ES-I3 (cell line): Measurements from ENCODE around the gene LMF1.

Experiments
- H3K36me3 ChIP-seq: 2 replicates; pipeline ENCODE4 v1.6.1; 2013; ENCODE audit warnings: mild to moderate bottlenecking, low read length, control low read depth, moderate library complexity; ENCODE audit not compliant: insufficient read depth
- H3K4me1 ChIP-seq: 2 replicates; pipeline ENCODE4 v1.6.1; 2013; ENCODE audit warnings: mild to moderate bottlenecking, control low read depth, low read length; ENCODE audit not compliant: insufficient read depth
- H3K9ac ChIP-seq: 2 replicates; pipeline ENCODE4 v1.6.1; 2013; ENCODE audit warnings: low read depth, mild to moderate bottlenecking, low read length, moderate library complexity
- H3K9me3 ChIP-seq: 2 replicates; pipeline ENCODE4 v1.6.1; 2013; ENCODE audit warnings: mild to moderate bottlenecking, low read length, moderate library complexity; ENCODE audit not compliant: control insufficient read depth, insufficient read depth

Gene LMF1

DNA sequence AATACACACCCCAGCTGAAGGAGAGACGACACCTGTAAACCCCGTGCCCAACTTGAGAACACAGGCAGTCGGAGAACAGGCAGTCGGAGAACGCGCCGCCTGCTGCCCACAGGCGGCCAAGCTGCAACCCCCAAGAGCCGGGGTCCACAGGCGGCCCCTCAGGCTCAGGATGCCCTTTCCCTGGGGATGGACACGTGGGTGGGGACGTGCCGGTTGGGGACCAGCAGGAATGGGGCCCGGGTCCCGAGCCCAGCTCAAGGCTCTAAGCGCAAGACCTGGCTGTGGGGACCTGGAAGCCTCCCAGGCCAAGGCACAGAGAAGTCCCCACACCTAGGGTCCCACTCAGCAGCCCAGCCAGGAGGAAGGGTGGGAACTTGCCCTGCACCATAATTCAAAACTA lies 90.8 kb downstream of the LMF1 start:
- no peaks in the 10 kb centered on the region for H3K36me3 ChIP-seq
- H3K4me1 ChIP-seq: no peaks in the 10 kb centered on the region
- peaks cover 6% of the 10 kb centered on the region; the same call in 1 of the 2 replicates for H3K9me3 ChIP-seq
- no peak overlapping the region for H3K9ac ChIP-seq

DNA sequence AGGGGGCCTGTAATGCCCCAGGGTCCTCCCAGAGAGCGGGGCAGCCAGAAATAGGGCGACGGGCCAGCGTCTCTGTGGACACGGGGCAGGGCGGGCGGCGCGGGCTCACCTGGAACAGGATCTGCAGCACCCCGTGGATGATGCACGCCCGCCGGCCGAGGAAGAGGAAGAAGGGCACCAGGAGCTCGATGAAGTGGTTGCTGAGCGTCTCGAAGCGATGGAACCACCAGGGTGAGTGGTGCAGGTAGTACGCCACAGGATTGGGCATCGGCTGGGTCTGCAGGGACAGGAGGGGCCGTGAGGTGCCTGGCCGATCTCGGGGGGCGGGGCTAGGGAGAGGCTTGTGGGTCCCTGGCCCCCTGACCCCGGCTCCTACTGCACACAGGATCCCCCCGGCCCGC lies 91.3 kb downstream of the LMF1 start:
- H3K36me3 ChIP-seq: no peaks in the 10 kb centered on the region
- no peak overlapping the region for H3K9ac ChIP-seq
- H3K4me1 ChIP-seq: no peaks in the 10 kb centered on the region
- H3K9me3 ChIP-seq: peaks cover 6% of the 10 kb centered on the region; the same call in 1 of the 2 replicates

DNA sequence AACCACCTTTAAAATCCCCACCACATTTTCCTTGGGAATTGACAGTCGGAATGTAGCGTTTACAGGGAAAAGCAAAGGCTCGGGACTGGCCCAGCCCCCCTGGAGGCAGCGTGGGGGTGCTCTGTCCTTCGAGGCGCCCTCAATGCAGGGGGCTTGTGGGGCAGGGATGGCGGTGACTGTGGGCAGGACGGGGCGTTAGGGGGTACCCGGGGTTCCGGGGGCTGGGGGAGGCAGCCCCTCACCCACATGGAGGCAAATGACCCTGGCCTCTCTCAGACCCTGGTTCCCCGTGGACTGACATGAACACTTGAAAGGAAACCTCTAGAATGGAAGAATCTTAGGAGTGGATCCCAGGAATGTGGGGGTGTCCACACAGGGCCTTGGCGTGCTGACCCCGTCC lies 91.9 kb downstream of the LMF1 start:
- Histone ChIP-seq H3K4me1 (no peaks in the 10 kb centered on the region), H3K9me3 (peaks cover under 1% of the 10 kb centered on the region; the same call in 1 of the 2 replicates), H3K9ac (no peak overlapping the region), H3K36me3 (no peaks in the 10 kb centered on the region)

DNA sequence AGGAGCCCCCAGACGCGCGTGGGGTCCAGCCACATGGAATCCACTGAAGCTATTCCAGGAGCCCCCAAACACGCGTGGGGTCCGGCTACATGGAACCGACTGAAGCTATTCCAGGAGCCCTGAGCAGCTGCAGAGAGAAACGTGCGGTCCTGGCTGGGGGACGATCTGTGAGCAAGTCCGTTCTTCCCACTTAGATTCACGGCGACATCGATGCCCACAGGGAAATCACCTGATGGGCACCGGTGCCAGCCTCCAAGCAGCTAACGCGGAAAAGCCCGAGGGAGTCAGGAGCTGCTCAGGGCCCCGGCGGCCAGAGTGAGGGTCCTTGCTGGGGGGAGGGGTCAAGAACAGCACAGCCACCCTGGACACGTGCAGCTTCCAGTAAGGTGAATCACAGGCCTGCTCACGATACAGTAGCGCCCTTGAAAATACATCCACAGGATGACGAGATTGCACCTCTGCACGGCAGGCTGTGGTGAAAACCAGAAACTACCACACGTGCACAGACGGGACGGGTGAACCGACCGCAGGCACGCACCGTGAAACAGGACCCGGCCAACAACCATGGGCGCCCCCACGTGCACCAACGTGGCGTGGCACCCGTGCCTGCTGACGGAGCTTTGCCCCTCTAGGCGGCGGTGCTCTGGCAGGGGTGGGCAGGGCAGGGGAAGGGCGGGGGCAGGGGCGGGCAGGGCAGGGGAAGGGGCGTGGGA lies 92.6 kb downstream of the LMF1 start:
- Histone ChIP-seq H3K36me3 (no peaks in the 10 kb centered on the region), H3K9me3 (no peaks in the 10 kb centered on the region), H3K9ac (no peak overlapping the region), H3K4me1 (no peaks in the 10 kb centered on the region)

DNA sequence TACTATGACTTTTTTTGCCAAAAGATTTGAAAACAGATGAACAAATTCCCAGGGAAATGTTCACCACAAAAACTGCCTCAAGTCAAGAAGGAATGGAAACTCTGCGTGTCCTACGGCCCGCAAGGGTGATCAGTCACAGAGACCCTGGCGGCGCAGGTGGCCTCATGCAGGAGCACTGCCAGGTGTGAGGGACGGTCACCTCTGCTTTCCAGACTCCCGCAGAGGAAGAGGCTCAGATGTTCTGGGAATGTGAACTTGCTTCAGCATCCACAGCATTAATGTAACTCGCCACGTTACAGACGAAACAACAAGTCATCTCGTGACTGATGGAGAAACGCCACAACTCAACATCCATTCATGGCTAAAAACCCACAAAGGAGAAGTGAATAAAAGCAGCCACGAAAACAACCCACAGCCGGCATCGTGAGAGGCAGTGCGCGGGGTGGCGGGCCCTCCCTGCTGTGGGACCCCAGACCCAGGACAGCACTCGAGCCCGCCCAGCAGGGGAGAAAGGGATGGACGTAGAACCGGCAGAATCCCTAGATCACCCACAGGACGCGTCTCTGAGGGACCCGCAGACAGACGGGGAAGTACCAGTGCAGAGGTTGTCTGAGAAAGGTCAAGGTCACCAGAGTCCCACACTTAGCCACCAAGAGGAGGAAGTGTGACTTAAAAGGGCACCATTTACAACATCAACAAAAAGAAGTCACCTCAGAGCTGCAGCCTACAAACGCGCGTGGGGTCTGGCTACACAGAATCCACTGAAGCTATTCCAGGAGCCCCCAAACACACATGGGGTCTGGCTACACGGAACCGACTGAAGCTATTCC lies 93.3 kb downstream of the LMF1 start:
- H3K9me3 ChIP-seq: no peaks in the 10 kb centered on the region
- no peak overlapping the region for H3K9ac ChIP-seq
- no peaks in the 10 kb centered on the region for H3K36me3 ChIP-seq
- H3K4me1 ChIP-seq: no peaks in the 10 kb centered on the region

DNA sequence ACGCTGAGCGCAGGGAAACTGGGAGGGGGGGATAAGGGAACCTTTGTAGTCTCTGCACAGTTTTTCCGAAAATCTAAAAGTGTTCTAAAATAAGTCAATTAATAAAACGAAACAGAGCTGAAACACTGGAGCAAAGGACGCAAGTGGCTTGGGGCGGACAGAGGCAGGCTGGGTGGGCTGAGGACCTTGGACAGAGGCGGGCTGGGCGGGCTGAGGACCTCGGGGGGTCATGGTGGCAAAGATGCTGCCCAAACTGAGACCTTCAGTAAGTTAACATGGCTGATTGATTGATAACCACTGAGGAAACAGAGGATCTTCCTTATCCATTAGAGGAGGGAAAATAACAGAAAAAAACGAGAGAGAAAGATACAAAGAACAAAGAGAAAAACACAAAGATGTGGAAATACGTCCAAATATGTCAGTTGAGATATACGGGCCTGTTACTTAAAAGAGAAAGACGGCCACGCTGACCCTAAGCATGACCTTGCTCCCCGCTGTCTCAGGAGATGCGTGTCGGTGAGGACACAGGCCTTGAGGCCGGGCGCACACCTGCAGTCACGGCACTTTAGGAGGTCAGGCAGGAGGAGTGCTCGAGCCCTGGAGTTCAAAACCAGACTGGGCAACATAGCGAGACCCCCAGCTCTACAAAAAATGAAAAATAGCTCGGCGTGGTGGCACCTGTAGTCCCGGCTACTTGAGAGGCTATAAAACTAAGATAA lies 94.1 kb downstream of the LMF1 start:
- Histone ChIP-seq H3K9ac (no peak overlapping the region), H3K4me1 (no peaks in the 10 kb centered on the region), H3K9me3 (no peaks in the 10 kb centered on the region), H3K36me3 (no peaks in the 10 kb centered on the region)

DNA sequence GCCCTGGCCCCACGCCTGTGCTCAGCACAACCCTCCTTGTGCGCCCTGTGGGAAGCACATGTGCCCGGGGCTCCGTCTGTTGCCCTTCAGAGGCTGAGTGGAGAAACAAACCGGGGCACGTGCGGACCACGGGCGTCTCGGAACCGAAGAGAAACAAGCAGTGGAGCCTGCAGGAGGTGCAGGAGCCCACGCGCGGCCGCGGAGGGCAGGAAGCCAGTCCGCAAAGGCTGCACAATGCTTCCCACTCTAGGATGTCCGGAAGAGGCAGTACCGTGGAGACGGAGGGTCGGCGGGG lies 94.8 kb downstream of the LMF1 start:
- Histone ChIP-seq H3K9me3 (no peaks in the 10 kb centered on the region), H3K4me1 (no peaks in the 10 kb centered on the region), H3K36me3 (no peaks in the 10 kb centered on the region), H3K9ac (no peak overlapping the region)

DNA sequence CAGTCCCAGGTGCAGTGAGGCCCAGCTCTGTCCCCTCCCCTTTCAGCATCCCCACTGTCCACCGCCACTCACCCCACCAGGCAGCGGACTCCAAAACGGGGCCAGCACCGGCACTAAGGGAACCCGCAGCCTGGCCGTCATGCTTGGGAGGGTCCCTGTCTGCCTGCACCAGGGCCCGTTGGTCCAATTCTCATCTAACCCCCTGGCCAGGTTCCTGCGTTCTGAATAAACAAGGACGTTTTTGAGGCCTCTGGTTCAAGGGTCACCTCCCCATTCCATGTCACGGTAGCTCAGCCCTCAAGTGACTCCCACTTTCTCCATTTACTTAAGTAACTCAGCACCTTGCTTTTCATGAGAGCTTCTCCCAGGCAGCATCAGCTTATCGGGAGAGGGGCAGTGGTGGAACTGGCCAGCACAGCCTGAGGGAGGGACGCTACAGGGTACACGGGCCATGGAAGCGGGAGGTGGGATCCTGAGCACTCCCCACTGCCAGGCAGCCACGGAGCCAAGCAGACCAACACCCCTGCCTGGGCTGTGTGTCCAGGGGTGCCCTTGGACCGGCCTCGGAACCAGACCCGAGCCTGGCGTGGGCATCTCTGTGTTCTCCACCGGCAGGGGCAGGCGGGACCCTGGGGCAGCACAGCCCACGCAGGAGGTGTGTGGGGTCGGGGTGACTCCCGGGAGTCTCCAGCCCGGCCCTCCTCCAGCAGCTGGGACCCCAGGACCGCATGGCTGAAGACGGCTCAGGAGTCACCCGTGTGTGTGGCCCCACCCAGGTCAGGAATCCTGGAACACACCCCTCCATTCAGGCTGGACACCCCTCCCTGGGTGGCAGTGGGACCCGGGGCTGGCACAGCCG lies 95.4 kb downstream of the LMF1 start:
- Histone ChIP-seq H3K9ac (no peak overlapping the region), H3K4me1 (no peaks in the 10 kb centered on the region), H3K9me3 (no peaks in the 10 kb centered on the region), H3K36me3 (no peaks in the 10 kb centered on the region)

DNA sequence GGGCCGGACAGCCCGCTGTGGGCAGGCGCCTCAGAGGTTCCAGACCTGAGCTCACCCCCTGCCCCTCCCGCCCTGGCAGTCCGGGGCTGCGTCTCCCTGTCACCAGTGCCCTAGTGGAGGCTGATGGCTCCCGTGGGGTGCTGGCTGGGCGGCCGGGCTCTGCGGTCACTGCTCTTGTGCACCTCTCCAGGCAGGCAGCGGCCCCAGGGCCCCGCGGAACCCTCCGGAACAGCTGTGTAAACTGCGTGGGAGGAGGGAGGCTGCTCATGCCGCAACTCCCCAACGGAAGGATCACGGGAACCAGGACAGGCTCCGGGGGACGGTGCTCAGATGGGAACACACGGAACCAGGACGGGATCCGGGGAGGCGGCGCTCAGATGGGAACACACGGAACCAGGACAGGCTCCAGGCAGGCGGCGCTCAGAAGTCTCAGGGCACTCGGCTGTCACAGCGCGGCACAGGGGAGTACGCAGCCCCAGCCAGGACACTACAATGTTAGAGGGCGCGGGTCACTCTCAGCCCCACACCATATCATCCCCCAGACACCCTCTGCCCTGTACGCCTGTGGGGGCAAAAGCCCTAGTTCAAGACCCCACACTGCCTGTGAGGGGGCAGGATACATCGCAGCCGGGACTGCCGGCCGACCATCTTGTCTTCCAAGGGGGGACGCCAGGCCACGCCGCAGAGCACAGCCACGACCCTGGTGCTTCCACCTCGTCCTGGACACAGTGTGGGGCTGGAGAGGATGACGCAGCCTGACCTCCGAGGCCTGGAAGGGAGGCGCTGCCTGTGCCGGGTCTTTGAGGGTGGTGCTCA lies 96.2 kb downstream of the LMF1 start:
- Histone ChIP-seq H3K4me1 (no peaks in the 10 kb centered on the region), H3K9ac (no peak overlapping the region), H3K36me3 (no peaks in the 10 kb centered on the region), H3K9me3 (no peaks in the 10 kb centered on the region)

DNA sequence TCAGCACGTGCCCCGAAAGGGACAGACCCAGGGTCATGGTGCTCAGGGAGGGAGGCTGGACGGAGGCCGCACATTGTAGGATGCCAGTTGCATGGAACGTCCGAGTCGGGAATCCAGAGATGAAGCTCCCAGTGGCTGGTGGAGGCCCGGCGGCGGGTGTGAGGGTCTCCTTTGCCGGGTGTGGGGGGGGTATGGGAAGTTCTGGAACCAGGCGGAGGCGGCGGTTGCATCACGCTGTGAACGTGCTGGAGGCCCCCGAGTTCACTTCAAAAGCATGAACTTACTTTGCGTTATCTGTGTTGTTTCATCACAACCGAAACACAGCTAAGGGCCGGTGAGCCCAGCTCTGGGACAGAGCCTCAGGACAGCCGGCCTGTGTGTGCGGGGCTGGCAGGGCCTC lies 96.9 kb downstream of the LMF1 start:
- no peaks in the 10 kb centered on the region for H3K9me3 ChIP-seq
- H3K4me1 ChIP-seq: no peaks in the 10 kb centered on the region
- H3K9ac ChIP-seq: no peak overlapping the region
- no peaks in the 10 kb centered on the region for H3K36me3 ChIP-seq

DNA sequence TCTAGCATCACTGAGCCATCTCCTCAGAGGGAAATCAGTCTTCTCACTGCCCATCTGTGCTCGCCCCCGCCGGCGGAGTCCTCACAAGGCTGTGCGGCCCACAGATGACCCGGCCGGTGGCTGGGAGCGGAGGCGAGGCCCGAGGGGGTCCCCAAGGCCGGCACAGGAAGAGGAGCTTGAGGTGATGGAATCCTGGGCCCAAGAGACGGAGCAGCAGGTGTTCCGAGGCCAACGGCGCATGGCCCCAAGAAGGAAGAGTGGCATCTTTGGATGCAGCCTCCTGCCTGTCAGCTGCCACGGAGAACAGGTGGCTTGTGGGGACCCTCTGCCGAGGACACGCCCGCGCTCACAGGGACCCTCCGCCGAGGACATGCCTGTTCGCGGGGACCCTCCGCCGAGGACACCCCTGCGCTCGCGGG lies 97.5 kb downstream of the LMF1 start:
- Histone ChIP-seq H3K9ac (no peak overlapping the region), H3K36me3 (no peaks in the 10 kb centered on the region), H3K9me3 (no peaks in the 10 kb centered on the region), H3K4me1 (no peaks in the 10 kb centered on the region)

DNA sequence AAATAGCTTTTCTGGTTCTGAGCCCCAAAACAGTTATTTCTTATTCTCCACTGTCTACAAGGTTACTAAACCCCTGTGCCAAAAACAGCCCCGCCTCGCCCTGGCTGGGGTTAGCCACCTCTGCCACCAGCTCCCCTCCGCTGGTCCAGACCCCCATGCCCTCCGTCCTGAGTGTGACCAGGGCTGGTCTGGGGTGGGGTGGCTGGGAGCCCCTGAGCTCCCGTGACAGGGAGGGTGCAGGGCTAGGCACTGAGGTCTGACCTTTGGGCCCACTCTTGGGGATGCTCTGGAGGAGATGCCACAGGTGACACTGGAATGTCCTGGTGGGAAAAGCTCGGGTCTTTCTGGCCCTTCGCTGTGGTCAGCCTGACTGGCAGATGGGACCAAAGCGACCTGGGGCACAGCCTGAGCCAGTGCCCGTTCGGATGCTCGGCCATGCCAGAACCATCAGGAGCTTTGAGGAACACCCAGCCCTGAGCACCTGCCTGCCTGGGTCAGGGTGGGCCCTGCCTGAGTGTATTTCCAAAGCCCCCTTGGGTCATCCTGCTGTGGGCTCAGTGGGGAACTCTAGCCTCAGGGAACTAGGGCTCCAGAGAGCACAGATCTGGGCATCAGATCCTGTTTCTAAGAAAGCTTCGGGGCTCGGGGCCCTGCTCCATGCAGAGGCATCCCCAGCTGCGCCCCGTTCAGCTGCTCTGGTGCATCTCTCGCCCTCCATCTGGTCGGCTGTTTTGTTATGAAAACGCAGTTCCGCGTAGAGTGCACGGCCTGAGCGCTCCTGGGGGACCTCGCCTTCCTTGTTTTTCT lies 98.1 kb downstream of the LMF1 start:
- no peaks in the 10 kb centered on the region for H3K4me1 ChIP-seq
- H3K9ac ChIP-seq: no peak overlapping the region
- no peaks in the 10 kb centered on the region for H3K36me3 ChIP-seq
- no peaks in the 10 kb centered on the region for H3K9me3 ChIP-seq
